HepG2 (cell line): ENCODE results near the gene TOMM22. TPM values are rescaled to one million over a fixed set of nuclear protein-coding genes. Genes with fewer than 3 reads are reported as not detected.

Experiments used
- AGO2 ChIP-seq: fragments of 200-400 bp; formaldehyde crosslinking; optimal IDR thresholded peaks from 2 replicates; pipeline ENCODE3; 2017; ENCODE audit warnings: mild to moderate bottlenecking, low read depth, low read length, moderate library complexity
- CAMTA2 ChIP-seq: sonication (generic); formaldehyde crosslinking; IDR thresholded peaks from 2 replicates; pipeline ENCODE4 v1.4.0; 2020; ENCODE audit warnings: mild to moderate bottlenecking, missing genetic modification reagents, borderline replicate concordance
- CCDC6 ChIP-seq: sonication (generic); formaldehyde crosslinking; IDR thresholded peaks from 2 replicates; pipeline ENCODE4 v1.8.1; 2022; ENCODE audit warnings: mild to moderate bottlenecking, missing genetic modification reagents, moderate library complexity
- CENPT ChIP-seq: sonication (generic); formaldehyde crosslinking; IDR thresholded peaks from 2 replicates; pipeline ENCODE4 v1.8.0; 2022; ENCODE audit warnings: low read depth, mild to moderate bottlenecking, moderate library complexity, missing genetic modification reagents
- DNMT3B ChIP-seq: conservative IDR thresholded peaks from 2 replicates; pipeline ENCODE4 v1.6.1; 2016; ENCODE audit warnings: missing biosample characterization, control low read depth
- JARID2 ChIP-seq: sonication (generic); formaldehyde crosslinking; IDR thresholded peaks from 2 replicates; pipeline ENCODE4 v1.8.1; 2023; ENCODE audit warnings: missing genetic modification reagents, inconsistent platforms; ENCODE audit not compliant: insufficient replicate concordance
- NCOA5 ChIP-seq: sonication (generic); formaldehyde crosslinking; IDR thresholded peaks from 2 replicates; pipeline ENCODE4 v1.4.0; 2020; ENCODE audit warnings: missing genetic modification reagents
- SAP130 ChIP-seq: IDR thresholded peaks from 2 replicates; pipeline ENCODE4 v1.6.1; 2016; ENCODE audit warnings: low read depth
- SIN3B ChIP-seq: fragments of 150-350 bp; IDR thresholded peaks from 2 replicates; pipeline ENCODE4 v1.6.1; 2014; ENCODE audit warnings: low read length
- U2AF2 ChIP-seq: fragments of 200-400 bp; formaldehyde crosslinking; IDR thresholded peaks from 2 replicates; pipeline ENCODE4 v1.6.1; 2017; ENCODE audit warnings: low read depth, mild to moderate bottlenecking, low read length
- ZNF256 ChIP-seq: sonication (generic); formaldehyde crosslinking; conservative IDR thresholded peaks from 2 replicates; pipeline ENCODE4 v1.4.0; 2020; ENCODE audit warnings: missing genetic modification reagents
- ZNF567 ChIP-seq: sonication (generic); formaldehyde crosslinking; IDR thresholded peaks from 2 replicates; pipeline ENCODE4 v1.8.1; 2023; ENCODE audit warnings: mild to moderate bottlenecking, missing genetic modification reagents, borderline replicate concordance
- ZNF614 ChIP-seq: IDR thresholded peaks from 2 replicates; pipeline ENCODE4 v1.6.1; 2018; ENCODE audit warnings: missing biosample characterization, missing genetic modification reagents, inconsistent platforms, borderline replicate concordance
- ZNF672 ChIP-seq: sonication (generic); formaldehyde crosslinking; IDR thresholded peaks from 2 replicates; pipeline ENCODE4 v1.8.1; 2022; ENCODE audit warnings: missing genetic modification reagents
- ZZZ3 ChIP-seq: sonication (generic); formaldehyde crosslinking; IDR thresholded peaks from 2 replicates; pipeline ENCODE4 v1.4.0; 2020; ENCODE audit warnings: missing genetic modification reagents, mild to moderate bottlenecking, borderline replicate concordance
- polyA plus RNA-seq, 8 experiments: library from polyadenylated mRNA; depleted of rRNA in 3 of 8; stranded (reverse) in 7 of 8; unstranded in 1 of 8; fragments of >200 nt; fragmentation: Illumina TruSeq in 4 of 8; extraction: Trizol in 4 of 8; gene quantifications; 2 replicates each; pipeline versions ENCODE4 v1.2.1 to v1.2.3, GENCODE V29; 2011 to 2016; ENCODE audit warnings: low read depth in 4 of 8, missing spikeins in 1 of 8, mixed read lengths in 1 of 8; ENCODE audit not compliant: insufficient read depth in 1 of 8
- total RNA-seq, 5 experiments: library from RNA; depleted of rRNA; stranded (reverse); fragments of >200 nt; fragmentation: Illumina TruSeq; extraction: Trizol; gene quantifications; 2 replicates each; pipeline ENCODE4 v1.2.3, GENCODE V29; 2016; ENCODE audit warnings: low read depth in 1 of 5
- TF ChIP-seq, protein P1 (sequence below): sonication (generic); formaldehyde crosslinking; IDR thresholded peaks from 2 replicates; pipeline ENCODE4 v1.4.0; 2020; ENCODE audit warnings: mild to moderate bottlenecking, missing genetic modification reagents
- TF ChIP-seq, protein P2 (sequence below): sonication (generic); formaldehyde crosslinking; IDR thresholded peaks from 2 replicates; pipeline ENCODE4 v1.5.0; 2020; ENCODE audit warnings: mild to moderate bottlenecking, missing genetic modification reagents
- TF ChIP-seq, protein P3 (sequence below): IDR thresholded peaks from 2 replicates; pipeline ENCODE4 v1.6.1; 2016
- TF ChIP-seq, protein P4 (sequence below), 2 experiments: IDR thresholded peaks; 2 replicates each; pipeline ENCODE4 v1.6.1; 2011 to 2012; ENCODE audit warnings: low read length in 2 of 2, borderline replicate concordance in 1 of 2, low read depth in 1 of 2, mild to moderate bottlenecking in 1 of 2, moderate library complexity in 1 of 2

The TOMM22 gene
- total and polyA plus RNA-seq, 2 of the 13 experiments (the other 11 are each of a cell fraction or from before 2014, with no cell fraction given), result 46.9 to 118 TPM

DNA sequence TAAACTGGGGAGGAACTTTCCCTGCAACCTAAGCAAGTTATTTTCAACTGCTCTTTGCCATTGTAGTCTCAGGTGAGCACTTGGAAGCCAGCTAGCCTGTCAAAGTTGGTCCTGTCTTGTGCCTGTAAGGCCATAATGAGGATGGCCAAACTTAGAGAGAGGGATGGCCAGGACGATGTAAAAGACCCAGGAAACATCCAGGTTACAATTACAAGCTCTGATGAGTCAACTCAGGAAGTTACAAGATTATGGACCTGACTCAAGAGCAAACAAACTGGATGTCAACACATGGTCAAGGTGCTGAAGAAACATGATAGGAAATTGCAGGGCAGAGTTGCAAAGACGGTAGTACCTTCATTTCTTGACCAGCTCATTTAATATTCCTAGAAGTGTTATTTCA, 25.6 kb downstream of the TOMM22 start (continued):
- no peak for TF ChIP-seq ZNF567 (CRISPR knock-in tag)
- TF ChIP-seq, protein P1, sequence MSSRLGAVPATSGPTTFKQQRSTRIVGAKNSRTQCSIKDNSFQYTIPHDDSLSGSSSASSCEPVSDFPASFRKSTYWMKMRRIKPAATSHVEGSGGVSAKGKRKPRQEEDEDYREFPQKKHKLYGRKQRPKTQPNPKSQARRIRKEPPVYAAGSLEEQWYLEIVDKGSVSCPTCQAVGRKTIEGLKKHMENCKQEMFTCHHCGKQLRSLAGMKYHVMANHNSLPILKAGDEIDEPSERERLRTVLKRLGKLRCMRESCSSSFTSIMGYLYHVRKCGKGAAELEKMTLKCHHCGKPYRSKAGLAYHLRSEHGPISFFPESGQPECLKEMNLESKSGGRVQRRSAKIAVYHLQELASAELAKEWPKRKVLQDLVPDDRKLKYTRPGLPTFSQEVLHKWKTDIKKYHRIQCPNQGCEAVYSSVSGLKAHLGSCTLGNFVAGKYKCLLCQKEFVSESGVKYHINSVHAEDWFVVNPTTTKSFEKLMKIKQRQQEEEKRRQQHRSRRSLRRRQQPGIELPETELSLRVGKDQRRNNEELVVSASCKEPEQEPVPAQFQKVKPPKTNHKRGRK (CRISPR knock-in tag), result no peak
- no peak for TF ChIP-seq JARID2
- no peak for TF ChIP-seq AGO2
- TF ChIP-seq SAP130 (CRISPR knock-in tag), result peak; percentile 98
- TF ChIP-seq U2AF2, result no peak
- TF ChIP-seq, protein P2, sequence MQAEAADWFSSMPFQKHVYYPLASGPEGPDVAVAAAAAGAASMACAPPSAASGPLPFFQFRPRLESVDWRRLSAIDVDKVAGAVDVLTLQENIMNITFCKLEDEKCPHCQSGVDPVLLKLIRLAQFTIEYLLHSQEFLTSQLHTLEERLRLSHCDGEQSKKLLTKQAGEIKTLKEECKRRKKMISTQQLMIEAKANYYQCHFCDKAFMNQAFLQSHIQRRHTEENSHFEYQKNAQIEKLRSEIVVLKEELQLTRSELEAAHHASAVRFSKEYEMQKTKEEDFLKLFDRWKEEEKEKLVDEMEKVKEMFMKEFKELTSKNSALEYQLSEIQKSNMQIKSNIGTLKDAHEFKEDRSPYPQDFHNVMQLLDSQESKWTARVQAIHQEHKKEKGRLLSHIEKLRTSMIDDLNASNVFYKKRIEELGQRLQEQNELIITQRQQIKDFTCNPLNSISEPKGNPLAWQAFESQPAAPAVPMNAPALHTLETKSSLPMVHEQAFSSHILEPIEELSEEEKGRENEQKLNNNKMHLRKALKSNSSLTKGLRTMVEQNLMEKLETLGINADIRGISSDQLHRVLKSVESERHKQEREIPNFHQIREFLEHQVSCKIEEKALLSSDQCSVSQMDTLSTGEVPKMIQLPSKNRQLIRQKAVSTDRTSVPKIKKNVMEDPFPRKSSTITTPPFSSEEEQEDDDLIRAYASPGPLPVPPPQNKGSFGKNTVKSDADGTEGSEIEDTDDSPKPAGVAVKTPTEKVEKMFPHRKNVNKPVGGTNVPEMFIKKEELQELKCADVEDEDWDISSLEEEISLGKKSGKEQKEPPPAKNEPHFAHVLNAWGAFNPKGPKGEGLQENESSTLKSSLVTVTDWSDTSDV (CRISPR knock-in tag), result no peak
- no peak for TF ChIP-seq CCDC6 (CRISPR knock-in tag)
- no peak for TF ChIP-seq SIN3B
- no peak for TF ChIP-seq CAMTA2 (CRISPR knock-in tag)
- TF ChIP-seq ZNF256, result no peak
- TF ChIP-seq ZZZ3 (CRISPR knock-in tag), result no peak
- TF ChIP-seq ZNF672 (CRISPR knock-in tag), result no peak
- TF ChIP-seq, protein P3, sequence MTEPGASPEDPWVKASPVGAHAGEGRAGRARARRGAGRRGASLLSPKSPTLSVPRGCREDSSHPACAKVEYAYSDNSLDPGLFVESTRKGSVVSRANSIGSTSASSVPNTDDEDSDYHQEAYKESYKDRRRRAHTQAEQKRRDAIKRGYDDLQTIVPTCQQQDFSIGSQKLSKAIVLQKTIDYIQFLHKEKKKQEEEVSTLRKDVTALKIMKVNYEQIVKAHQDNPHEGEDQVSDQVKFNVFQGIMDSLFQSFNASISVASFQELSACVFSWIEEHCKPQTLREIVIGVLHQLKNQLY, result 0 out of 2 replicates have a peak, but pooled peaks have one; percentile 20
- TF ChIP-seq CENPT (CRISPR knock-in tag), result no peak
- peak; percentile 69; the same call in 1 of the 2 replicates for TF ChIP-seq ZNF614 (CRISPR knock-in tag)
- no peak for TF ChIP-seq DNMT3B (CRISPR knock-in tag)
- TF ChIP-seq NCOA5, result no peak
- TF ChIP-seq, protein P4, sequence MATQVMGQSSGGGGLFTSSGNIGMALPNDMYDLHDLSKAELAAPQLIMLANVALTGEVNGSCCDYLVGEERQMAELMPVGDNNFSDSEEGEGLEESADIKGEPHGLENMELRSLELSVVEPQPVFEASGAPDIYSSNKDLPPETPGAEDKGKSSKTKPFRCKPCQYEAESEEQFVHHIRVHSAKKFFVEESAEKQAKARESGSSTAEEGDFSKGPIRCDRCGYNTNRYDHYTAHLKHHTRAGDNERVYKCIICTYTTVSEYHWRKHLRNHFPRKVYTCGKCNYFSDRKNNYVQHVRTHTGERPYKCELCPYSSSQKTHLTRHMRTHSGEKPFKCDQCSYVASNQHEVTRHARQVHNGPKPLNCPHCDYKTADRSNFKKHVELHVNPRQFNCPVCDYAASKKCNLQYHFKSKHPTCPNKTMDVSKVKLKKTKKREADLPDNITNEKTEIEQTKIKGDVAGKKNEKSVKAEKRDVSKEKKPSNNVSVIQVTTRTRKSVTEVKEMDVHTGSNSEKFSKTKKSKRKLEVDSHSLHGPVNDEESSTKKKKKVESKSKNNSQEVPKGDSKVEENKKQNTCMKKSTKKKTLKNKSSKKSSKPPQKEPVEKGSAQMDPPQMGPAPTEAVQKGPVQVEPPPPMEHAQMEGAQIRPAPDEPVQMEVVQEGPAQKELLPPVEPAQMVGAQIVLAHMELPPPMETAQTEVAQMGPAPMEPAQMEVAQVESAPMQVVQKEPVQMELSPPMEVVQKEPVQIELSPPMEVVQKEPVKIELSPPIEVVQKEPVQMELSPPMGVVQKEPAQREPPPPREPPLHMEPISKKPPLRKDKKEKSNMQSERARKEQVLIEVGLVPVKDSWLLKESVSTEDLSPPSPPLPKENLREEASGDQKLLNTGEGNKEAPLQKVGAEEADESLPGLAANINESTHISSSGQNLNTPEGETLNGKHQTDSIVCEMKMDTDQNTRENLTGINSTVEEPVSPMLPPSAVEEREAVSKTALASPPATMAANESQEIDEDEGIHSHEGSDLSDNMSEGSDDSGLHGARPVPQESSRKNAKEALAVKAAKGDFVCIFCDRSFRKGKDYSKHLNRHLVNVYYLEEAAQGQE (IDR thresholded peaks at IDR 0.05; ENCODE audit: borderline replicate concordance in 1 of 2, low read depth in 1 of 2, low read length in 2 of 2), result no peak
